Right lobe of liver (tissue), 4 donors: Measurements from ENCODE around the gene POLR3E.

Source experiments
- POLR2A ChIP-seq: fragments of 450-650 bp; IDR thresholded peaks from one replicate; pipeline ENCODE4 v1.6.1; 2017; ENCODE audit warnings: antibody characterized with exemption, mild to moderate bottlenecking
- TF ChIP-seq, protein P1 (sequence below), 4 donors: fragments of 200-600 bp in 3 of 4; fragments of 450-650 bp in 1 of 4; IDR thresholded peaks; one replicate each; pipeline versions ENCODE4 v1.5.1 to v1.8.0; 2016 to 2022; ENCODE audit warnings: antibody characterized with exemption in 4 of 4, mild to moderate bottlenecking in 2 of 4
- donor health status: DM: no; HTN: no; CAD: no.
- donor health status: DM: no; HTN: no; CAD: no.
- donor health status: DM: no; HTN: yes; CAD: no.

DNA sequence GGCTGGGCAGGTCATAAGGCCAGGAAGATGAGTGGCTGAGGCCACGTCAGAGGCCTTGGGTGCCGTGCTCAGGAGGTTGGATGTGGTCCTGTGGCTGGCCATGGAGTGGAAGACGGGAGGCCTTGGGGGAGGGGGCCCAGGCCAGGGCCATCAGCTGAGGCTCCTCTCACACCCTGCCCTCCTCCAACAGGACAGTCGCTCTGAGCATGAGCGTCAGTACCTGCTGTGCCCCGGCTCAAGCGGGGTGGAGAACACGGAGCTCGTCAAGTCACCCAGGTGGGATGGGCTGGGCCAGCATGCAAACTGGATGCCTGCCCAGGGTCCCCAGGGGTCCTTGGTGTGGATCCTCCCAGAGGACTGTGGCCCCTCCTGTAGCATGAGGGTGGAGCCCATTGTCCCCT lies 19.2 kb downstream of the POLR3E start:
- TF ChIP-seq, protein P1, sequence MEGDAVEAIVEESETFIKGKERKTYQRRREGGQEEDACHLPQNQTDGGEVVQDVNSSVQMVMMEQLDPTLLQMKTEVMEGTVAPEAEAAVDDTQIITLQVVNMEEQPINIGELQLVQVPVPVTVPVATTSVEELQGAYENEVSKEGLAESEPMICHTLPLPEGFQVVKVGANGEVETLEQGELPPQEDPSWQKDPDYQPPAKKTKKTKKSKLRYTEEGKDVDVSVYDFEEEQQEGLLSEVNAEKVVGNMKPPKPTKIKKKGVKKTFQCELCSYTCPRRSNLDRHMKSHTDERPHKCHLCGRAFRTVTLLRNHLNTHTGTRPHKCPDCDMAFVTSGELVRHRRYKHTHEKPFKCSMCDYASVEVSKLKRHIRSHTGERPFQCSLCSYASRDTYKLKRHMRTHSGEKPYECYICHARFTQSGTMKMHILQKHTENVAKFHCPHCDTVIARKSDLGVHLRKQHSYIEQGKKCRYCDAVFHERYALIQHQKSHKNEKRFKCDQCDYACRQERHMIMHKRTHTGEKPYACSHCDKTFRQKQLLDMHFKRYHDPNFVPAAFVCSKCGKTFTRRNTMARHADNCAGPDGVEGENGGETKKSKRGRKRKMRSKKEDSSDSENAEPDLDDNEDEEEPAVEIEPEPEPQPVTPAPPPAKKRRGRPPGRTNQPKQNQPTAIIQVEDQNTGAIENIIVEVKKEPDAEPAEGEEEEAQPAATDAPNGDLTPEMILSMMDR (IDR thresholded peaks at IDR 0.05), result no peak
- no peak for TF ChIP-seq POLR2A
